HCT116 (cell line): ENCODE measurements around the gene INPP5D. TPM values are rescaled to one million over a fixed set of nuclear protein-coding genes. Genes with fewer than 3 reads are reported as not detected.

ENCODE experiments used
- ATAC-seq: fragments of 200-7000 bp; cut with Tn5 transposase; 2 replicates; pipeline ENCODE4 v1.9.1; 2020; ENCODE audit warnings: mild to moderate bottlenecking, moderate library complexity
- BruUV-seq: library from RNA; stranded (reverse); fragments of 400-500 nt; replicated peaks from 2 replicates; lab custom pipeline; 2021; lab: Mats Ljungman, UMichigan
- CTCF ChIA-PET: fragments of 300-600 bp; sonication (Branson Sonifier 250); formaldehyde crosslinking; loops from one replicate; lab custom pipeline; 2021; ENCODE audit warnings: antibody characterized with exemption; lab: Charles Lee
- POLR2A ChIA-PET: fragments of 300-600, 350-600 bp; sonication (Branson Sonifier 250); formaldehyde crosslinking; loops from one replicate; lab custom pipeline; 2021; ENCODE audit warnings: antibody characterized with exemption; lab: Charles Lee
- RAD21 ChIA-PET, 2 experiments: fragments of 300-600 bp; sonication (Branson Sonifier 250); formaldehyde crosslinking; loops; one replicate each; lab custom pipeline; 2023; ENCODE audit warnings: low total read pairs in 2 of 2; ENCODE audit not compliant: uncharacterized antibody in 2 of 2, unreplicated experiment in 2 of 2, low non-redundant PET in 1 of 2; lab: Charles Lee
- DNase-seq: peaks from one replicate; pipeline ENCODE4 v3.0.0-alpha.2; 2010; ENCODE audit warnings: low read depth, low spot score
- H2AFZ ChIP-seq: fragments of 200-600 bp; shearing (Covaris generic), sonication (generic); 2 replicates; pipeline ENCODE4 v1.6.1; 2017; ENCODE audit warnings: low read depth, mixed run types, mixed read lengths, antibody characterized with exemption, low read length; ENCODE audit not compliant: poor library complexity, severe bottlenecking
- H3K27ac ChIP-seq: 2 replicates; pipeline ENCODE4 v1.5.1; 2012; ENCODE audit warnings: low read depth, low read length
- H3K27me3 ChIP-seq: fragments of 200-600 bp; sonication (generic); 2 replicates; pipeline ENCODE4 v1.6.1; 2016; ENCODE audit warnings: mixed run types, low read length, mixed read lengths; ENCODE audit not compliant: insufficient read depth
- H3K36me3 ChIP-seq, 2 experiments: fragments of 200-500 bp in 1 of 2; fragments of 200-600 bp in 1 of 2; sonication (Bioruptor generic) in 1 of 2; sonication (generic) in 1 of 2; 2 replicates each; pipeline versions ENCODE4 v1.5.1 to v1.6.1; 2014 to 2016; ENCODE audit warnings: low read length in 2 of 2, inconsistent platforms in 1 of 2, mixed read lengths in 1 of 2, mixed run types in 1 of 2; ENCODE audit not compliant: insufficient read depth in 2 of 2, control insufficient read depth in 1 of 2
- H3K4me1 ChIP-seq, 2 experiments: fragments of 200-600 bp in 1 of 2; sonication (generic) in 1 of 2; 2 replicates each; pipeline versions ENCODE4 v1.5.1 to v1.6.1; 2012 to 2017; ENCODE audit warnings: low read length in 2 of 2, inconsistent platforms in 1 of 2, mild to moderate bottlenecking in 1 of 2, mixed read lengths in 1 of 2, mixed run types in 1 of 2, moderate library complexity in 1 of 2; ENCODE audit not compliant: insufficient read depth in 2 of 2, control insufficient read depth in 1 of 2
- H3K4me2 ChIP-seq: fragments of 200-600 bp; sonication (generic); 2 replicates; pipeline ENCODE4 v1.6.1; 2017; ENCODE audit warnings: mixed run types, low read length, mixed read lengths
- H3K4me3 ChIP-seq, 2 experiments: fragments of 200-600 bp in 1 of 2; sonication (generic) in 1 of 2; replicated peaks in 1 of 2; 2 replicates each; pipeline ENCODE4 v1.5.1; 2011 to 2016; ENCODE audit warnings: low read length in 2 of 2, control low read depth in 1 of 2, low read depth in 1 of 2, mild to moderate bottlenecking in 1 of 2, mixed read lengths in 1 of 2, mixed run types in 1 of 2
- H3K79me2 ChIP-seq: fragments of 200-600 bp; sonication (generic); 2 replicates; pipeline ENCODE4 v1.6.1; 2017; ENCODE audit warnings: mild to moderate bottlenecking, mixed run types, low read length, moderate library complexity, mixed read lengths; ENCODE audit not compliant: insufficient read depth
- H3K9ac ChIP-seq: fragments of 200-600 bp; sonication (generic); 2 replicates; pipeline ENCODE4 v1.6.1; 2016; ENCODE audit warnings: low read length, mixed read lengths
- H3K9me2 ChIP-seq: fragments of 200-600 bp; sonication (generic), shearing (Covaris generic); 2 replicates; pipeline ENCODE4 v1.6.1; 2017; ENCODE audit warnings: mixed run types, mild to moderate bottlenecking, moderate library complexity; ENCODE audit not compliant: insufficient read depth
- H3K9me3 ChIP-seq, 2 experiments: fragments of 200-500 bp in 1 of 2; fragments of 200-600 bp in 1 of 2; sonication (Bioruptor generic) in 1 of 2; sonication (generic) in 1 of 2; 2 replicates each; pipeline ENCODE4 v1.6.1; 2014 to 2017; ENCODE audit warnings: low read length in 2 of 2, mixed read lengths in 2 of 2, inconsistent platforms in 1 of 2, low read depth in 1 of 2, mild to moderate bottlenecking in 1 of 2, mixed run types in 1 of 2, moderate library complexity in 1 of 2; ENCODE audit not compliant: control insufficient read depth in 1 of 2, insufficient read depth in 1 of 2
- H4K20me1 ChIP-seq: fragments of 200-600 bp; sonication (generic), shearing (Covaris generic); 2 replicates; pipeline ENCODE4 v1.6.1; 2017; ENCODE audit warnings: mixed run types, mild to moderate bottlenecking, moderate library complexity; ENCODE audit not compliant: insufficient read depth
- CBX3 ChIP-seq: IDR thresholded peaks from 2 replicates; pipeline ENCODE4 v1.6.1; 2012; ENCODE audit warnings: low read depth
- CEBPB ChIP-seq: IDR thresholded peaks from 2 replicates; pipeline ENCODE4 v1.6.1; 2012; ENCODE audit warnings: low read depth
- EGR1 ChIP-seq: IDR thresholded peaks from 2 replicates; pipeline ENCODE4 v1.6.1; 2012; ENCODE audit warnings: low read depth
- ELF1 ChIP-seq: IDR thresholded peaks from 2 replicates; pipeline ENCODE4 v1.6.1; 2012; ENCODE audit warnings: low read depth, borderline replicate concordance
- FOSL1 ChIP-seq: IDR thresholded peaks from 2 replicates; pipeline ENCODE4 v1.6.1; 2012; ENCODE audit warnings: low read depth
- POLR2AphosphoS5 ChIP-seq: IDR thresholded peaks from 2 replicates; pipeline ENCODE4 v1.6.1; 2011; ENCODE audit warnings: mild to moderate bottlenecking, low read depth, low read length, moderate library complexity
- RAD21 ChIP-seq: IDR thresholded peaks from 2 replicates; pipeline ENCODE4 v1.6.1; 2012; ENCODE audit warnings: low read depth, mild to moderate bottlenecking
- SRF ChIP-seq: IDR thresholded peaks from 2 replicates; pipeline ENCODE4 v1.6.1; 2012; ENCODE audit warnings: low read depth
- YY1 ChIP-seq: IDR thresholded peaks from 2 replicates; pipeline ENCODE4 v1.6.1; 2011; ENCODE audit warnings: low read length, low read depth, moderate library complexity, mild to moderate bottlenecking; ENCODE audit not compliant: insufficient replicate concordance; ENCODE audit errors: extremely low read depth
- ZFX ChIP-seq: fragments of 450-650 bp; IDR thresholded peaks from 2 replicates; pipeline ENCODE4 v1.6.1; 2017
- intact Hi-C: fragments of 100-400 bp; cut with micrococcal nuclease; formaldehyde crosslinking; loops from 2 replicates; pipeline ENCODE4 v1.10.0; 2022
- total RNA-seq: library from RNA; stranded (reverse); gene quantifications from one replicate; pipeline ENCODE4 v1.2.1, GENCODE V29; 2021; ENCODE audit not compliant: unreplicated experiment
- TF ChIP-seq, protein P1 (sequence below), 3 experiments: fragments of 200-600 bp in 1 of 3; sonication (generic) in 1 of 3; IDR thresholded peaks in 2 of 3; conservative IDR thresholded peaks in 1 of 3; 2 replicates each; pipeline ENCODE4 v1.5.1; 2012 to 2017; ENCODE audit warnings: low read depth in 2 of 3, low read length in 2 of 3, antibody characterized with exemption in 1 of 3, borderline replicate concordance in 1 of 3, control low read depth in 1 of 3, mild to moderate bottlenecking in 1 of 3, mixed read lengths in 1 of 3, mixed run types in 1 of 3, moderate library complexity in 1 of 3; ENCODE audit not compliant: insufficient read depth in 1 of 3

Gene INPP5D
- total RNA-seq, 1 experiment from 2014 or later, result 1.8 TPM

DNA sequence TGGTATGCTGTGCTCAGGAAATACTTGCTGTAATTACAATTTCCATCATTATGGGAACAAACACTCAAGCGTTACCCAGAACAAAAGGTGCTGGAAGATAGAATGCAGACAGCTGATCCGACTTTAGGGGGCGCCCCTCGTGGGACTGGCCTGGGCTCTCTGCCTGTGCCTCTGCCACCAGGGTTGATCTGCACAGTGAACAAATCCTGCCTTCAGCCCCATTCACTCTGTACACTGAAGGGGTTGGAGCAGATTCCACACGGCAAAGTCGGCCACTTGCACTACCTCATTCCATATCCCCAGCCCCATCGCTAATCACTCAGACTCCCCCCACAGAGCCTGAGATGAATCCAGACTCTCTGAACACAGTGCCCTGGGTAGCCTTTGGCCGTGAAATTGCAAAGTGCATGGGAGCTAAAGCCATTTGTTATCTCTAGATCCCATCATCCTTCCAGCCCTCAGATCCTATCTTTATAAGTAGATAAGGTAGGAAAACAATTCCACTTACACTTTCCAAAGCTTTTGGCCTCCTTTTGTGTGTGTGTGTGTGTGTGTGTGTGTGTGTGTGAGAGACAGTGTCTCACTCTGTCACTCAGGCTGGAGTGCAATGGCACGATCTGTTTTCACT, 69.3 kb downstream of the INPP5D start:
- intact Hi-C loops, result no loop called here
- TF ChIP-seq, protein P1, sequence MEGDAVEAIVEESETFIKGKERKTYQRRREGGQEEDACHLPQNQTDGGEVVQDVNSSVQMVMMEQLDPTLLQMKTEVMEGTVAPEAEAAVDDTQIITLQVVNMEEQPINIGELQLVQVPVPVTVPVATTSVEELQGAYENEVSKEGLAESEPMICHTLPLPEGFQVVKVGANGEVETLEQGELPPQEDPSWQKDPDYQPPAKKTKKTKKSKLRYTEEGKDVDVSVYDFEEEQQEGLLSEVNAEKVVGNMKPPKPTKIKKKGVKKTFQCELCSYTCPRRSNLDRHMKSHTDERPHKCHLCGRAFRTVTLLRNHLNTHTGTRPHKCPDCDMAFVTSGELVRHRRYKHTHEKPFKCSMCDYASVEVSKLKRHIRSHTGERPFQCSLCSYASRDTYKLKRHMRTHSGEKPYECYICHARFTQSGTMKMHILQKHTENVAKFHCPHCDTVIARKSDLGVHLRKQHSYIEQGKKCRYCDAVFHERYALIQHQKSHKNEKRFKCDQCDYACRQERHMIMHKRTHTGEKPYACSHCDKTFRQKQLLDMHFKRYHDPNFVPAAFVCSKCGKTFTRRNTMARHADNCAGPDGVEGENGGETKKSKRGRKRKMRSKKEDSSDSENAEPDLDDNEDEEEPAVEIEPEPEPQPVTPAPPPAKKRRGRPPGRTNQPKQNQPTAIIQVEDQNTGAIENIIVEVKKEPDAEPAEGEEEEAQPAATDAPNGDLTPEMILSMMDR (IDR thresholded peaks at IDR 0.05 in 2 of 3, conservative IDR thresholded peaks at IDR 0.05 in 1 of 3; ENCODE audit: borderline replicate concordance in 1 of 3, insufficient read depth in 1 of 3, low read depth in 2 of 3, low read length in 2 of 3), result peak; percentile 35 to 68 (median 68); a peak in 5 of 6 replicates
- no peak for TF ChIP-seq ELF1
- TF ChIP-seq RAD21, result peak; percentile 54
- POLR2A ChIA-PET, result no interaction called here
- CTCF ChIA-PET, result interaction anchor here (0.5 to 2.0 kb wide), 4 partner anchors 9 to 34 kb away, joined by 3 to 11 read pairs (median 5); no protein-coding TSS in a partner anchor
- RAD21 ChIA-PET, result no interaction called here
- H3K27ac ChIP-seq, result no peak overlapping the region
- H3K4me3 ChIP-seq, result no peak overlapping the region
- H3K9ac ChIP-seq, result no peak overlapping the region
- H3K79me2 ChIP-seq, result no peaks in the 10 kb centered on the region
- DNase-seq, result peak; percentile 24
- H3K27me3 ChIP-seq, result no peaks in the 10 kb centered on the region
- no peaks in the 10 kb centered on the region for H4K20me1 ChIP-seq
- H3K4me1 ChIP-seq, result peaks cover 0 to 15% of the 10 kb centered on the region in 2 experiments; a peak in 2 of 4 replicates
- H3K9me3 ChIP-seq, result no peaks in the 10 kb centered on the region
- H2AFZ ChIP-seq, result no peak overlapping the region
- no peak overlapping the region for H3K4me2 ChIP-seq
- ATAC-seq, result peak; percentile 93
- BruUV-seq, result no TSS peak
- no peaks in the 10 kb centered on the region for H3K9me2 ChIP-seq
- H3K36me3 ChIP-seq, result no peaks in the 10 kb centered on the region

DNA sequence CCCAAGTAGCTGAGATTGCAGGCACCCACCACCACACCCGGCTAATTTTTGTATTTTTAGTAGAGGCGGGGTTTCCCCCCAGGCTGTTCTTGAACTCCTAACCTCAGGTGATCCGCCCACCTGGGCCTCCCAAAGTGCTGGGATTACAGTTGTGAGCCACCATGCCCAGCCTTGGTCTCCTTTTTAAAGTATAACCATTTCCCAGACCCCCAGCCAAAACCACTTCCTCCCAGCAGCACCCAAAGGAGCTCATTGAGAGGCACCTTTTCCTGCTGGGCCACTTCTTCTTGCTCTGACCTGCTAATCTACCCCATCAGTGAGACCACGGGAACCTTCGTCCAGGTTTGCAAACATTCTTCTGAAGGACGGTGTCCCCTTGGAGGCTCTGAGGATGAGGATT, 69.9 kb downstream of the INPP5D start:
- Histone ChIP-seq H3K36me3 (no peaks in the 10 kb centered on the region), H3K9me2 (no peaks in the 10 kb centered on the region), H3K9me3 (no peaks in the 10 kb centered on the region), H4K20me1 (no peaks in the 10 kb centered on the region), H3K79me2 (no peaks in the 10 kb centered on the region), H3K27me3 (no peaks in the 10 kb centered on the region), H3K27ac (no peak overlapping the region), H3K9ac (no peak overlapping the region), H3K4me1 (peaks cover 0 to 15% of the 10 kb centered on the region in 2 experiments; a peak in 2 of 4 replicates), H2AFZ (no peak overlapping the region), H3K4me2 (no peak overlapping the region), H3K4me3 (no peak overlapping the region)
- ATAC-seq (no peak), DNase-seq (no peak)
- ChIA-PET CTCF (interaction anchor here (1.8 to 2.0 kb wide), 2 partner anchors 8 to 15 kb away, joined by 6 to 11 read pairs; no protein-coding TSS in a partner anchor), RAD21 (no interaction called here), POLR2A (no interaction called here)
- TF ChIP-seq FOSL1 (no peak), YY1 (no peak), POLR2AphosphoS5 (no peak), EGR1 (no peak), CBX3 (no peak), ZFX (no peak), SRF (no peak), CEBPB (no peak)
- intact Hi-C loops, result no loop called here
- BruUV-seq, result no TSS peak
